HepG2 (cell line): ENCODE results near the gene CGREF1. TPM values are rescaled to one million over a fixed set of nuclear protein-coding genes. Genes with fewer than 3 reads are reported as not detected.

Experiments used
- HNRNPLL ChIP-seq: fragments of 200-400 bp; formaldehyde crosslinking; IDR thresholded peaks from 2 replicates; pipeline ENCODE4 v1.6.1; 2017; ENCODE audit warnings: mild to moderate bottlenecking, low read depth, low read length; ENCODE audit not compliant: poor library complexity, severe bottlenecking
- MAFK ChIP-seq, 2 experiments: IDR thresholded peaks in 1 of 2; conservative IDR thresholded peaks in 1 of 2; 2 replicates each; pipeline ENCODE4 v1.6.1; 2011; ENCODE audit warnings: improper control_type of control experiment in 2 of 2, low read length in 2 of 2
- ZSCAN29 ChIP-seq: sonication (generic); formaldehyde crosslinking; conservative IDR thresholded peaks from 2 replicates; pipeline ENCODE4 v1.4.0; 2020; ENCODE audit warnings: mild to moderate bottlenecking, missing genetic modification reagents
- polyA plus RNA-seq, 8 experiments: library from polyadenylated mRNA; depleted of rRNA in 3 of 8; stranded (reverse) in 7 of 8; unstranded in 1 of 8; fragments of >200 nt; fragmentation: Illumina TruSeq in 4 of 8; extraction: Trizol in 4 of 8; gene quantifications; 2 replicates each; pipeline versions ENCODE4 v1.2.1 to v1.2.3, GENCODE V29; 2011 to 2016; ENCODE audit warnings: low read depth in 4 of 8, missing spikeins in 1 of 8, mixed read lengths in 1 of 8; ENCODE audit not compliant: insufficient read depth in 1 of 8
- total RNA-seq, 5 experiments: library from RNA; depleted of rRNA; stranded (reverse); fragments of >200 nt; fragmentation: Illumina TruSeq; extraction: Trizol; gene quantifications; 2 replicates each; pipeline ENCODE4 v1.2.3, GENCODE V29; 2016; ENCODE audit warnings: low read depth in 1 of 5
- TF ChIP-seq, protein P1 (sequence below), 2 experiments: fragments of 450-650 bp in 1 of 2; sonication (generic) in 1 of 2; formaldehyde crosslinking in 1 of 2; IDR thresholded peaks; 2 replicates each; pipeline versions ENCODE4 v1.6.1 to v1.8.0; 2016 to 2022; ENCODE audit warnings: antibody characterized with exemption in 1 of 2, mild to moderate bottlenecking in 1 of 2, missing genetic modification reagents in 1 of 2
- TF ChIP-seq, protein P2 (sequence below): sonication (generic); formaldehyde crosslinking; IDR thresholded peaks from 2 replicates; pipeline ENCODE4 v1.8.0; 2022; ENCODE audit warnings: low read depth, missing genetic modification reagents
- TF ChIP-seq, protein P3 (sequence below): sonication (generic); formaldehyde crosslinking; IDR thresholded peaks from 2 replicates; pipeline ENCODE4 v1.5.0; 2020; ENCODE audit warnings: mild to moderate bottlenecking, missing genetic modification reagents, borderline replicate concordance

Gene CGREF1
- total and polyA plus RNA-seq, 2 of the 13 experiments (the other 11 are each of a cell fraction or from before 2014, with no cell fraction given), result 13.9 to 23.4 TPM

DNA sequence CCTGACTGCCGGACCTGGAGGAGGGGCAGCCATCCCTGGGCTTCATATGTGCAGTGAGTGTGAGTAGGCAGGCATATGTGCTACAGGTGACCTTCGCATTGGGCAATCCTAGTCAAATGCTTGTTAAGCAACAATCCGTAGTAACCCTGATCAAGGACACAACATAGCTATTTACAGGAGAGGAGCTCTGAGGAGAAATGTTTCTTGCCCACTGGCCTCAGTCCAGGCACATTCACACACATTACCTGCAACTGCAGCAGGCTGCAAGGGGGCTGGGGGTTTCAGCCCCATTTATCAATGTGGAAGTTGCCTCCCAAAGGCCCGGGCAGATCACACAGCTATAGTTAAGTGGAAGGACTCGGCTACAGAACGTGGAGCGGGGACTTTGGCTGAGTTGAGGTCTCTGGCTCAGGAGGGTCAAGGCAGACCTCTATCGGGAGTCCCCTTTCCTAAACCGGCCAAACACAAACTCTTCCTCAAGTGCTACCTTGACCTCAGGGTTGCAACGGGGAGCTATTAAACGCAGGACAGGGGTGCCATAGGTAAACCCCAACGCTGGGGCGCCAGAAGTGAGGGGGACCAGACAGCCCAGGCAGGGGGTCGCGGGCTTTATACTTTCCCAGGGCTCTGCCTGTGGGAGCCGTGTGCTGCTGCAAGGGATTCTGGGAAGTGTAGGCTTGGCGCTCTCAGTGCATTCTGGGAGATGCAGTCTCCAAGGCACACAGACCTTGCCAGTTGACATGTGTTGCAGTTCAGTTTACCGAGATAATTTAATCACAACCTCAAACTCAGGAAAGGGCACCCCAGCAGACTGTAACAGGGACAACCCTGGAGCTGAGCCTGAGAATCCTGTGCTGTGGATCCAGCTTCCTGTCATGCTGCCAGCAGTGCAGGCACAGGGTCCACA lies 22.9 kb downstream of the CGREF1 start (continued):
- TF ChIP-seq, protein P1, sequence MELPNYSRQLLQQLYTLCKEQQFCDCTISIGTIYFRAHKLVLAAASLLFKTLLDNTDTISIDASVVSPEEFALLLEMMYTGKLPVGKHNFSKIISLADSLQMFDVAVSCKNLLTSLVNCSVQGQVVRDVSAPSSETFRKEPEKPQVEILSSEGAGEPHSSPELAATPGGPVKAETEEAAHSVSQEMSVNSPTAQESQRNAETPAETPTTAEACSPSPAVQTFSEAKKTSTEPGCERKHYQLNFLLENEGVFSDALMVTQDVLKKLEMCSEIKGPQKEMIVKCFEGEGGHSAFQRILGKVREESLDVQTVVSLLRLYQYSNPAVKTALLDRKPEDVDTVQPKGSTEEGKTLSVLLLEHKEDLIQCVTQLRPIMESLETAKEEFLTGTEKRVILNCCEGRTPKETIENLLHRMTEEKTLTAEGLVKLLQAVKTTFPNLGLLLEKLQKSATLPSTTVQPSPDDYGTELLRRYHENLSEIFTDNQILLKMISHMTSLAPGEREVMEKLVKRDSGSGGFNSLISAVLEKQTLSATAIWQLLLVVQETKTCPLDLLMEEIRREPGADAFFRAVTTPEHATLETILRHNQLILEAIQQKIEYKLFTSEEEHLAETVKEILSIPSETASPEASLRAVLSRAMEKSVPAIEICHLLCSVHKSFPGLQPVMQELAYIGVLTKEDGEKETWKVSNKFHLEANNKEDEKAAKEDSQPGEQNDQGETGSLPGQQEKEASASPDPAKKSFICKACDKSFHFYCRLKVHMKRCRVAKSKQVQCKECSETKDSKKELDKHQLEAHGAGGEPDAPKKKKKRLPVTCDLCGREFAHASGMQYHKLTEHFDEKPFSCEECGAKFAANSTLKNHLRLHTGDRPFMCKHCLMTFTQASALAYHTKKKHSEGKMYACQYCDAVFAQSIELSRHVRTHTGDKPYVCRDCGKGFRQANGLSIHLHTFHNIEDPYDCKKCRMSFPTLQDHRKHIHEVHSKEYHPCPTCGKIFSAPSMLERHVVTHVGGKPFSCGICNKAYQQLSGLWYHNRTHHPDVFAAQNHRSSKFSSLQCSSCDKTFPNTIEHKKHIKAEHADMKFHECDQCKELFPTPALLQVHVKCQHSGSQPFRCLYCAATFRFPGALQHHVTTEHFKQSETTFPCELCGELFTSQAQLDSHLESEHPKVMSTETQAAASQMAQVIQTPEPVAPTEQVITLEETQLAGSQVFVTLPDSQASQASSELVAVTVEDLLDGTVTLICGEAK (IDR thresholded peaks at IDR 0.05), result no peak
- TF ChIP-seq, protein P1 (CRISPR knock-in tag; IDR thresholded peaks at IDR 0.05), result peak; percentile 73; the same call in 1 of the 2 replicates
- TF ChIP-seq HNRNPLL (no peak), ZSCAN29 (peak; percentile 95), MAFK (conservative IDR thresholded peaks at IDR 0.05 in 1 of 2, IDR thresholded peaks at IDR 0.05 in 1 of 2; ENCODE audit: low read length in 2 of 2) (peak; percentile 7 to 13; a peak in 1 of 4 replicates)
- TF ChIP-seq, protein P2, sequence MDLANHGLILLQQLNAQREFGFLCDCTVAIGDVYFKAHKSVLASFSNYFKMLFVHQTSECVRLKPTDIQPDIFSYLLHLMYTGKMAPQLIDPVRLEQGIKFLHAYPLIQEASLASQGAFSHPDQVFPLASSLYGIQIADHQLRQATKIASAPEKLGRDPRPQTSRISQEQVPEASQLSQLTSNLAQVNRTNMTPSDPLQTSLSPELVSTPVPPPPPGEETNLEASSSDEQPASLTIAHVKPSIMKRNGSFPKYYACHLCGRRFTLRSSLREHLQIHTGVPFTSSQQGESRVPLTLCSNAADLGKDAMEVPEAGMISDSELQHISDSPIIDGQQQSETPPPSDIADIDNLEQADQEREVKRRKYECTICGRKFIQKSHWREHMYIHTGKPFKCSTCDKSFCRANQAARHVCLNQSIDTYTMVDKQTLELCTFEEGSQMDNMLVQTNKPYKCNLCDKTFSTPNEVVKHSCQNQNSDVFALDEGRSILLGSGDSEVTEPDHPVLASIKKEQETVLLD (CRISPR knock-in tag), result peak; percentile 44; the same call in 1 of the 2 replicates
- TF ChIP-seq, protein P3, sequence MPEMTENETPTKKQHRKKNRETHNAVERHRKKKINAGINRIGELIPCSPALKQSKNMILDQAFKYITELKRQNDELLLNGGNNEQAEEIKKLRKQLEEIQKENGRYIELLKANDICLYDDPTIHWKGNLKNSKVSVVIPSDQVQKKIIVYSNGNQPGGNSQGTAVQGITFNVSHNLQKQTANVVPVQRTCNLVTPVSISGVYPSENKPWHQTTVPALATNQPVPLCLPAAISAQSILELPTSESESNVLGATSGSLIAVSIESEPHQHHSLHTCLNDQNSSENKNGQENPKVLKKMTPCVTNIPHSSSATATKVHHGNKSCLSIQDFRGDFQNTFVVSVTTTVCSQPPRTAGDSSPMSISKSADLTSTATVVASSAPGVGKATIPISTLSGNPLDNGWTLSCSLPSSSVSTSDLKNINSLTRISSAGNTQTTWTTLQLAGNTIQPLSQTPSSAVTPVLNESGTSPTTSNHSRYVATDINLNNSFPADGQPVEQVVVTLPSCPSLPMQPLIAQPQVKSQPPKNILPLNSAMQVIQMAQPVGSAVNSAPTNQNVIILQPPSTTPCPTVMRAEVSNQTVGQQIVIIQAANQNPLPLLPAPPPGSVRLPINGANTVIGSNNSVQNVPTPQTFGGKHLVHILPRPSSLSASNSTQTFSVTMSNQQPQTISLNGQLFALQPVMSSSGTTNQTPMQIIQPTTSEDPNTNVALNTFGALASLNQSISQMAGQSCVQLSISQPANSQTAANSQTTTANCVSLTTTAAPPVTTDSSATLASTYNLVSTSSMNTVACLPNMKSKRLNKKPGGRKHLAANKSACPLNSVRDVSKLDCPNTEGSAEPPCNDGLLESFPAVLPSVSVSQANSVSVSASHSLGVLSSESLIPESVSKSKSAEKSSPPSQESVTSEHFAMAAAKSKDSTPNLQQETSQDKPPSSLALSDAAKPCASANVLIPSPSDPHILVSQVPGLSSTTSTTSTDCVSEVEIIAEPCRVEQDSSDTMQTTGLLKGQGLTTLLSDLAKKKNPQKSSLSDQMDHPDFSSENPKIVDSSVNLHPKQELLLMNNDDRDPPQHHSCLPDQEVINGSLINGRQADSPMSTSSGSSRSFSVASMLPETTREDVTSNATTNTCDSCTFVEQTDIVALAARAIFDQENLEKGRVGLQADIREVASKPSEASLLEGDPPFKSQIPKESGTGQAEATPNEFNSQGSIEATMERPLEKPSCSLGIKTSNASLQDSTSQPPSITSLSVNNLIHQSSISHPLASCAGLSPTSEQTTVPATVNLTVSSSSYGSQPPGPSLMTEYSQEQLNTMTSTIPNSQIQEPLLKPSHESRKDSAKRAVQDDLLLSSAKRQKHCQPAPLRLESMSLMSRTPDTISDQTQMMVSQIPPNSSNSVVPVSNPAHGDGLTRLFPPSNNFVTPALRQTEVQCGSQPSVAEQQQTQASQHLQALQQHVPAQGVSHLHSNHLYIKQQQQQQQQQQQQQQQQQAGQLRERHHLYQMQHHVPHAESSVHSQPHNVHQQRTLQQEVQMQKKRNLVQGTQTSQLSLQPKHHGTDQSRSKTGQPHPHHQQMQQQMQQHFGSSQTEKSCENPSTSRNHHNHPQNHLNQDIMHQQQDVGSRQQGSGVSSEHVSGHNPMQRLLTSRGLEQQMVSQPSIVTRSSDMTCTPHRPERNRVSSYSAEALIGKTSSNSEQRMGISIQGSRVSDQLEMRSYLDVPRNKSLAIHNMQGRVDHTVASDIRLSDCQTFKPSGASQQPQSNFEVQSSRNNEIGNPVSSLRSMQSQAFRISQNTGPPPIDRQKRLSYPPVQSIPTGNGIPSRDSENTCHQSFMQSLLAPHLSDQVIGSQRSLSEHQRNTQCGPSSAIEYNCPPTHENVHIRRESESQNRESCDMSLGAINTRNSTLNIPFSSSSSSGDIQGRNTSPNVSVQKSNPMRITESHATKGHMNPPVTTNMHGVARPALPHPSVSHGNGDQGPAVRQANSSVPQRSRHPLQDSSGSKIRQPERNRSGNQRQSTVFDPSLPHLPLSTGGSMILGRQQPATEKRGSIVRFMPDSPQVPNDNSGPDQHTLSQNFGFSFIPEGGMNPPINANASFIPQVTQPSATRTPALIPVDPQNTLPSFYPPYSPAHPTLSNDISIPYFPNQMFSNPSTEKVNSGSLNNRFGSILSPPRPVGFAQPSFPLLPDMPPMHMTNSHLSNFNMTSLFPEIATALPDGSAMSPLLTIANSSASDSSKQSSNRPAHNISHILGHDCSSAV (CRISPR knock-in tag), result 0 out of 2 replicates have a peak, but pooled peaks have one; percentile 51
